Colonic mucosa (tissue), 4 donors: ENCODE measurements around the gene EIF6. TPM values are rescaled to one million over a fixed set of nuclear protein-coding genes. Genes with fewer than 3 reads are reported as not detected.

ENCODE experiments used
- DNase-seq: peaks from one replicate; pipeline ENCODE4 v3.0.0-alpha.2; 2020
- H3K27ac ChIP-seq: fragments of 200-600 bp; one replicate; pipeline ENCODE4 v1.8.0; 2021
- H3K27me3 ChIP-seq: fragments of 200-600 bp; one replicate; pipeline ENCODE4 v1.8.0; 2021
- H3K36me3 ChIP-seq: fragments of 200-600 bp; one replicate; pipeline ENCODE4 v1.8.0; 2021
- H3K4me1 ChIP-seq: fragments of 200-600 bp; one replicate; pipeline ENCODE4 v1.8.0; 2021; ENCODE audit warnings: mild to moderate bottlenecking
- H3K4me3 ChIP-seq: fragments of 200-600 bp; one replicate; pipeline ENCODE4 v1.8.0; 2021
- H3K9ac ChIP-seq, 2 donors: one replicate each; pipeline ENCODE4 v1.7.0; 2013; ENCODE audit warnings: control low read depth in 2 of 2, low read depth in 2 of 2, low read length in 2 of 2
- H3K9me3 ChIP-seq: fragments of 200-600 bp; one replicate; pipeline ENCODE4 v1.8.0; 2021
- intact Hi-C: fragments of 100-400 bp; cut with DNase I; formaldehyde crosslinking; loops from one replicate; pipeline ENCODE4 v1.14.1; 2022
- total RNA-seq, 2 donors: library from RNA; stranded (reverse); fragmentation: NEBNext Ultra II Directional in 1 of 2; extraction: Animal tissue kit (Norgen Biotek cat#: 25700) in 1 of 2; gene quantifications; one replicate each; pipeline ENCODE4 v1.2.1, GENCODE V29; 2021
- TF ChIP-seq, protein P1 (sequence below): fragments of 200-600 bp; IDR thresholded peaks from one replicate; pipeline ENCODE4 v1.8.0; 2022; ENCODE audit warnings: antibody characterized with exemption, mild to moderate bottlenecking
- donor health status: healthy.
- donor health status: DM: no; HTN: no; CAD: no.
- donor health status: DM: no; HTN: no; CAD: no.

The EIF6 gene
- total RNA-seq, 2 donors from 2014 or later, result 163 to 194 TPM

DNA sequence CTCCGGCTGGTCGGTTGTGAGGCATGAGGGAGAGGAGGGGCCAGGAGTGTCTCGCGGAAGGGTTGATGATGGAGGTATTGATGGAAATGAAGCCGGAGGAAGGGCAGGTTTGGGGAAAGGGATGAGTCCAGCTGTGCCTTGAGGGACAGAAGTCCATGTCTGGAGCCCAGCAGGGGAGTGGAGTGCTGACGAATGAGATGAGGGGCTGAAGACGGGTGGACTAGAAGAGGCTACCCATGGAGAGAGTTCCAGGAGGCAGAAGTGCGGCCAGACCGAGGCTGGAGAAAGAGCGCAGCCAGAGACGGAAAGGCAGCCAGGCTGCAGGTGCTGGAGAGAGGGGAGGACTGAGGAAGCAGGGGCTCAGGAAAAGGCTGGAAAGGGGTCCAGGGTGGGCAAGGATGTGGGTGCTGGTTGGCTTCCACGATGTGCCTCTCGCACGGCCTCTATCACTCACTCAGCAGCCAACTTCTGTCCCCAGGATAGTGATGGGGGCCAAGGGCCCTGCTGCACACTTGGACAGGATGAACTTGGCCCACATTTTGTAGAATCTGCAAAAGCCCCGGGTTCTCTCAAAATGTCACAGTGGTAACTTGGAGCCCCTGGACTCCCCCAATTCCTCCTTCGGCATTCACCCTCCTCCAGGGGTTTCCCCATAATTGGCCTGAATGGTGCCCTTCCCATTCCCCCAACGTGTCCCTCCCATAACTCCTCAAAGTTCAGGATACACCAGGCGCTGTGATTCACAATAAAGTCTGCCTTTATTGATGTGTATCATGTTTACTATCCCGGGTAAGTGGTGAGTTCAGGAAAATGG lies 627 bp upstream of the EIF6 start:
- Histone ChIP-seq H3K4me1 (peaks cover 10% of the 10 kb centered on the region), H3K27me3 (no peaks in the 10 kb centered on the region), H3K9me3 (no peaks in the 10 kb centered on the region), H3K4me3 (peak overlapping the region; percentile 83), H3K36me3 (peaks cover 6% of the 10 kb centered on the region), H3K27ac (peak overlapping the region; percentile 83), H3K9ac (peak overlapping the region; percentile 73 to 92)
- TF ChIP-seq, protein P1, sequence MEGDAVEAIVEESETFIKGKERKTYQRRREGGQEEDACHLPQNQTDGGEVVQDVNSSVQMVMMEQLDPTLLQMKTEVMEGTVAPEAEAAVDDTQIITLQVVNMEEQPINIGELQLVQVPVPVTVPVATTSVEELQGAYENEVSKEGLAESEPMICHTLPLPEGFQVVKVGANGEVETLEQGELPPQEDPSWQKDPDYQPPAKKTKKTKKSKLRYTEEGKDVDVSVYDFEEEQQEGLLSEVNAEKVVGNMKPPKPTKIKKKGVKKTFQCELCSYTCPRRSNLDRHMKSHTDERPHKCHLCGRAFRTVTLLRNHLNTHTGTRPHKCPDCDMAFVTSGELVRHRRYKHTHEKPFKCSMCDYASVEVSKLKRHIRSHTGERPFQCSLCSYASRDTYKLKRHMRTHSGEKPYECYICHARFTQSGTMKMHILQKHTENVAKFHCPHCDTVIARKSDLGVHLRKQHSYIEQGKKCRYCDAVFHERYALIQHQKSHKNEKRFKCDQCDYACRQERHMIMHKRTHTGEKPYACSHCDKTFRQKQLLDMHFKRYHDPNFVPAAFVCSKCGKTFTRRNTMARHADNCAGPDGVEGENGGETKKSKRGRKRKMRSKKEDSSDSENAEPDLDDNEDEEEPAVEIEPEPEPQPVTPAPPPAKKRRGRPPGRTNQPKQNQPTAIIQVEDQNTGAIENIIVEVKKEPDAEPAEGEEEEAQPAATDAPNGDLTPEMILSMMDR, result no peak
- DNase-seq, result no peak
- intact Hi-C loops, result no loop called here

DNA sequence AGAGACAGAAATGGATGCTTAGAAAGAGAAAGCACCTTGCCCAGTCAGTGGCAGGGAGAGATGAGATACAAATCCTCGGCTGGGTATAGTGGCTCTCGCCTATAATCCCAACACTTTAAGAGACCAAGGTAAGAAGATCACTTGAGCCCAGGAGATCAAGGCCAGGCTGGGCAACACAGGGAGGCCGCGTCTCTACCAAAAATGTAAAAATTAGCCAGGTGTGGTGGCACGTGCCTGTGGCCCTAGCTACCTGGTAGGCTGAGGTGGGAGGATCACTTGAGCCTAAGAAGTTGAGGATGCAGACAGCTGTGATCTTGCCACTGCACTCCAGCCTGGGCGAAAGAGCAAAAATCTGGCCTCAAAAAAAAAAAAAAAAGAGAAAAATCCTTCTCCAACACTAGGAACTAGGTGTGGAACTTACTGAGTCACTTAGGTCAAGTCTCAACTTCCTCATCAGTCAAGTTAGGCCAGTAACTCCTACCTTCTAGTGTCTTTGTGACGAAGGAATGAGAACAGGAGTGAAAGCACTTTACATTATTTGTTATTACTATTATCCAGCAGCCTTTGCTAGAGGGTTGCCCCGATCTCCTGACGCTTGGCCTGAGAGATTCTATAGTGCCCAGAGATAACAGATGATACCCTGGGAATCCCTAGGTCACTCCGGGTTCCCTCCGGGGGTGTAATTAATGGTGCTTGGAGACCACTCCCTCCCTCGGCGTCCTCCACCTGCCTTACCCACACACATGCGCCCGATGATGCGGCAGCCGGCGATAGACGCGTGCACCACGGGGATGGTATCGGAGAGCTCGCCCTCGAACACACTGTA lies 918 bp downstream of the EIF6 start:
- no peaks in the 10 kb centered on the region for H3K27me3 ChIP-seq
- TF ChIP-seq, protein P1, result no peak
- peaks cover 10% of the 10 kb centered on the region for H3K4me1 ChIP-seq
- no peaks in the 10 kb centered on the region for H3K9me3 ChIP-seq
- peak overlapping the region; percentile 73 to 92 for H3K9ac ChIP-seq
- no peak for DNase-seq
- intact Hi-C loops, result no loop called here
- peak overlapping the region; percentile 83 for H3K27ac ChIP-seq
- H3K4me3 ChIP-seq, result peak overlapping the region; percentile 83
- H3K36me3 ChIP-seq, result peaks cover 12% of the 10 kb centered on the region

- H3K36me3 ChIP-seq, result peaks cover 14% of the 10 kb centered on the region
- H3K27ac ChIP-seq, result no peak overlapping the region
- no peak overlapping the region for H3K9ac ChIP-seq
- no peaks in the 10 kb centered on the region for H3K27me3 ChIP-seq
- H3K4me1 ChIP-seq, result peaks cover 14% of the 10 kb centered on the region
- intact Hi-C loops, result no loop called here
- no peak for DNase-seq
- H3K4me3 ChIP-seq, result no peak overlapping the region
- TF ChIP-seq, protein P1, result no peak
- H3K9me3 ChIP-seq, result no peaks in the 10 kb centered on the region
Observed at GRCh38 chr20:35281506-35282101, 3.0 kb downstream of the EIF6 start.

DNA sequence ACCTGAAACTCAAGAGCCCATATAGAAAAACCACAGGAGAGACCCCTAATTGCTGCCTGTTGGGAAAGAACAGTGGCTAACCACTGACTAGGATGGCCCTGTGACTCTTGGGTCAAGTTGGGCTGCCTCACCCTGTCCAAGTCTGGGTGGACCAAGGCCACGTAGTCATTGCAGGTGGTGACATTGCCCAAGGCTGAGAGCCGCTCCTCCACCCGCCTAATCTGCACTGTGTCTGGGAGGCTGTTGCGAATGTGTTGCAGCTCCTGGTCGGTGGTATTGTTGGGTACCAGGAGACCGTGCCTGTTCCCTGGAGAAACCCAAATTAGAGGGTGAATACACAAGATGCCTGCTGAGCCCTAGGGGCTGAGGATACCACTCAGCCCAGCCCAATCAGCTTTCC lies 4.0 kb downstream of the EIF6 start:
- TF ChIP-seq, protein P1, result no peak
- H3K27me3 ChIP-seq, result no peaks in the 10 kb centered on the region
- H3K9ac ChIP-seq, result no peak overlapping the region
- H3K9me3 ChIP-seq, result no peaks in the 10 kb centered on the region
- peaks cover 15% of the 10 kb centered on the region for H3K4me1 ChIP-seq
- no peak for DNase-seq
- H3K36me3 ChIP-seq, result peaks cover 14% of the 10 kb centered on the region
- no peak overlapping the region for H3K27ac ChIP-seq
- intact Hi-C loops, result no loop called here
- no peak overlapping the region for H3K4me3 ChIP-seq

DNA sequence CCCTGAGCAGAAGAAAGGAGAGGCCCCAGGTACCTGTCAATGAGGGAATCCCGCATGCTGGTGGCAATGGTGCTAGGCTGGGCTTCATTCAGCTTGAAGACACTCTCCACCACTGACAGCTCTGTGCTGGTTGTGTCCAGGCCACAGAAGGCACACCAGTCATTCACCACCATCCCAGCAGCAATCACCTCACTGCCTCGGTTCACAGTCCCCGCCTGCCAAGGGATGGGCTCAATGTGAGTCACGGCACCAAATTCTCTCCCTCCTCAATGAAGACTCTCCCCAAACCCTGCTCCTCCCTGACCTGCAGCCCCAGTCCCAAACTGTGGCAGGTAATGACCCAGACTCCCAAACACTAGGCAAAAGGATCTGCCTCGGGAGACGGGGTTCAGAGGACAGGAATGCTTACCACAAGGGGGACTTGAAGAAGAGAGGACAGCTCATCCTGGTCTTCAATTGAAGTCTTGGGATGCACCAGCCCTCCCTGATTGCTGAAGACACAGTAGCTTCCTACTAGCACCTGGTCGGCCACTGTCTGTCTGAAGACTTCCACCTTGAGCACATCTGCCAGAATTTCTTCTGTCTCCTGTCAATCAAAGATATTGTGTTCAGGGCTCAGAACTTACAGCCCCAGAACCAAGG lies 4.9 kb downstream of the EIF6 start:
- Histone ChIP-seq H3K4me1 (peaks cover 15% of the 10 kb centered on the region), H3K4me3 (no peak overlapping the region), H3K27me3 (no peaks in the 10 kb centered on the region), H3K9me3 (no peaks in the 10 kb centered on the region), H3K36me3 (peaks cover 14% of the 10 kb centered on the region), H3K9ac (no peak overlapping the region), H3K27ac (no peak overlapping the region)
- intact Hi-C loops, result no loop called here
- TF ChIP-seq, protein P1, result no peak
- DNase-seq, result no peak
